CD4-positive, alpha-beta T cell treated with Interleukin-21 for 1 hour (primary cell): ENCODE results near the gene VPS11.
"Not testable (repeated sequence)": the region's sequence is repeated elsewhere in the genome, so short reads cannot be mapped to it uniquely, and the experiment has no call there.

ENCODE experiments used
- DNase-seq: peaks from one replicate; pipeline ENCODE4 v3.0.0-alpha.2; 2020

VPS11 gene

GRCh38 chr11:119039471-119039870 is 28.1 kb upstream of the VPS11 start:
- DNase-seq: not testable (repeated sequence)

- no peak for DNase-seq
These were observed 25.6 kb upstream of the VPS11 start for GRCh38 chr11:119041821-119042514.

DNA sequence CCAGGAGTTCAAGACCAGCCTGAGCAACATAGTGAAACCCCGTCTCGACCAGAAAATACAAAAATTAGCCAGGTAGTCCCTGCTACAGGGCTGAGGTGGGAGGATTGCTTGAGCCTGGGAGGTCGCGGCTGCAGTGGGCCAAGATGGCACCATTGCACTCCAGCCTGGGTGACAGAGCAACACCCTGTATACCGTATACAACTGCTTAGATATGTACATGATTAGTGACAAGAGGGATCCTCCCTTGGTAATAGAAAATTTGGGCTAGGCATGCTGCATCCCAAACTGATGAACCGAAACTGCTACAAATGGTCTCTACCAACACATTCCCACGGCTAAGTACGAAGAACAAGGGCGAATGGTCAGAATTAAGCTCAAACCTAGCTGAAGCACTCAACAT is 24.7 kb upstream of the VPS11 start:
- DNase-seq: no peak

DNA sequence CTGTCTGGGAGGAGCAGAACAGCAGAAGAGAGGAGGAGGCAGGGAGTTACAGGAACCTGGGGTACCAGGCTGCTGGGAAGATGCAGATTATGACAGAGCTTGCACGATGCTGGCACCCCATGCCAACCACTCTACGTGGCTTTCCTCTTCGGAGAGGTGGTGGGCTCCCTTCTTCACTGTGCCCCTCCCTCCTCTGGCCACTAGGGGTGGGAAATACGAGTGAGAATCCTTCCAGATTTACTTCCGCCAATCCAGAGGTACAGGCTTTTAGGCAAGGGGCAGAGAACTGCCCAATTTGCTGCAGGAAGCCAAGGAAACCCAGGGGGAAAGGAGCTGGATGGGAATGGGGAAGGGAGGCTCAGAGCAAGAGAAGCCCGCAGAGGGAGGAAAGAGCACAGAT is 22.9 kb upstream of the VPS11 start:
- DNase-seq: no peak

DNA sequence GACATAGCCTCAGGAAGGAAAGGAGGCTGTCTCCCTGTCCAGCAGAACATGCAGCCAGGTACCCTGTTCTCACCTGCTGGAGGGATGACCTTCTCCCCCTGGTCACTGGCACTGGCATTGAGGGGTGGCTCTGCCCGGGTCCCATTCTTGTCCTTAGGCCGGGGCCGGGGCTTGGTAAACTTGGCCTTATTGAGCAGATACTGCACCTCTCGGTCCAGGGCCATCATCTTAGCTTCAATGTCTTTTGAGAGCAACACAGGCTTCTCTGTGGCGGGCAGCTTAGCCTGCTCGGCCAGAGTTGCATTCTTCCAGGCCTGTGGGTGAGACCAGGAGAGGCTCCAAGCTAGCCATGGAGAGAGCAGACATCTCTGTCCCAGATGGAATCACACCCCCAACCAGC is 21.1 kb upstream of the VPS11 start:
- DNase-seq: no peak

GRCh38 chr11:119047205-119047604 is 20.4 kb upstream of the VPS11 start:
- DNase-seq: no peak

- no peak for DNase-seq
These were observed 19.0 kb upstream of the VPS11 start for GRCh38 chr11:119048644-119049043.

DNA sequence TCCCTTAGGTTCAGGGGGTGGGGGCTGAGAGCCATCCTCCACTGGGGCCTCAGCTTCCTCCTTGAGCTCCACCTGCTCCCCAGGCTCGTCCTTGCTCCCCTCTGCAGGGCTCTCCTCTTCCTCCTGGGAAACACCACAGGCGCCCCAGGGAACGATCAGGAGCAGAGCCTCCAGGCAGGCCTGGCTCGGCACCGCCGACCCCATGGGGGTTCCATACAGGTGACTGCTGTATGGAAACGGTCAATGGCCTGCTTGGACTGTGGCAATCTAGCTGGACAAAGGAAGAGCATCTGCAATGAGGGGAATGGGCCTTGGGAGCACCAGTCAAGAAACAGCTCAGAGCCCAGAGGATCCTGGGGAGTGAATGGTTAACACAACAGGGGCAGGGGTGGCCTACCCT is 18.5 kb upstream of the VPS11 start:
- DNase-seq: no peak

GRCh38 chr11:119051440-119052162 is 16.0 kb upstream of the VPS11 start:
- peak; percentile 41 for DNase-seq

DNA sequence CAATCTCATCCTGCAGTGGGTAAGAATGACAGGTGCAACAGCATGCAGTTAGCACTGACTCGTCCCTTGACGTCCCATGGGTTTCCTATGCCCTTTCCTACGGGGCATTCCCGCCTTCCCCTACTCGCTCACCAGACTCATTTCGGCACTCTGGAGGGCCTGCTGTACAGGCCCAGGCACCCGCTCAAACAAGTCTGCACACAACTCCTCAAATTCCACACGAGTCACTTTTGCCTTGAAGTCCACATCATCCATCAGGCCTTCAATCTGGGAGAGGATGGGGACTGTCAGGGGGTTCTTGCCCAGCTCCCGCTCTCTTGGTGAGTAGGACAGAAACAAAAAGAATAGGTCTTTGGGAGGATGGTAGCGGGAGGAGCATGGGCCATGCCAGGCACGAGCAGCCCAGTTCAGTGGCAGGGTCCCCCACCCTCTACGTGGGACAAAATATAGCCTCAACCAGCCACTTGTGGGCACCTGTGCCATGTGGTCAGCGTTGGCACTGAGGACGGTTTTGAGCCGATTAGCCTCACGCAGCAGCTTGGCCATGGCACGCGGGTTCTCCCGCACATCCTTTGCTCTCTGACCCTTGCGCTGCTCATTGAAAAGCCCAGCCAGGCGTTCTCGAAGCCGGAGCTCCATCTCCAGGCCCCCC is 15.3 kb upstream of the VPS11 start:
- no peak for DNase-seq

DNA sequence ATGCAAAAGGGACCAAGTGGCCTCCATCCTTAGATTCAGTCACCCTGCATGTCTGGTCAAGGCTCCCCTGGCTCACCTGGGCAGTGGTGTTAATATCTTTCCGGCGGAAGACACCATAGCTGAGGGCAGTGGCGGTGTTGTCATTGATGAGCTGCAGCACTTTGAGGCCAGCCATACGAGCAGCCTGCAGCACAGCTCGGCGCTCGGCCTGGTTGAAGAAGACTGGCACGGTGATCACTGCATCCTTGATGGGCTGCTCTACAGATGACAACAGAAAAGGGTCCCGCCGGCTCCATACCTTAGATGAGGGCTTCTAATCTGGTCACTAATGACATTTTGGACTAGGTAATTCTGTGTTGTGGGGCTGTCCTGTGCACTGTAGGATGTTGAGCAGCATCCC is 13.2 kb upstream of the VPS11 start:
- DNase-seq: no peak

DNA sequence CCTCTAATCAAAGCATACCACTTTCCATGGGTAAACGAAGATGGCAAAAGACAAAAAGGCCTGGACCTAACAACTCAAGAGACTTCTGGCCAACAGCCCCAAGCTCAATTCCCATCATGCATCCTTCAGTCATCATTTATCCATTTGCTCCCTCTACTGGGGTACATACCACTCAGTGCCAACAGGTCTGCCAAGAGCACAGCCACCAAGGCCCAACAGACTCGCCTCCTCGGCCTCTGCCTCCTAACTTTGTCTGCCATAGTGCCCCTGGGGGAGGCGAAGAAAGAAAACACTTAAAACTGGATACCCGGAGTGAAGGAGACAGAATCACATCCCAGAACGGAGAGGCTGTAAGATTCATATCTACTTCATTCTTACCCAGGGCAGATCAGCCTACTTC is 11.7 kb upstream of the VPS11 start:
- peak; percentile 15 for DNase-seq

DNA sequence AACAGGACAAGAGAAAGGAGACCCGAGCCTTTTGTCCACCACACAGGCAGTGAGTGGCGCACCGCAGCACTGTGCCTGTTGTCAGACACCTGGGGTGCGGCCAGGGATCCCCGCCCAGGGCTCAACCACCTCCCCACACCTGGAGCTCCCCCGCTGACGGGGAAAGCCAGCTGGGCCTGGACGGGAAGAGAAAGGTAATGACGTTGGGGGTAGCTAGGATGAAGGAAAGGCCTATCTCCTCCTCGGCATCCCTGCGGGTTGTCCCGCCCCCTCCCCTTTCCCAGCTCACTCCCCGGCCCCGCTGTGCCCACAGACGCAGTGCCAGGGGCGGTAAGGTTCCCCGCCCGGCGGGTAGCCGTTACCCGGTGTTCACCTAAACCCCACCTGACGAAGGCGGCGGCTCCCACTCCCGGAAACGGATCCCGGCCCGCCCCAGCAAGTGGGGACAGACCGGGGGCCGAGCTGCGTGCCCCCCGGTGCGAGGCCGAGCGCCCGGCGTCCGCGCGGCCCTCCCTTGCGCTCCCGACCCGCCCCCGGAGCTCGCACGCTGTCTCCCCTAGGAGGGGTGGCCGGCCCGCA is 11.1 kb upstream of the VPS11 start:
- DNase-seq: peak; percentile 71

- DNase-seq: peak; percentile 98
These were observed 10.4 kb upstream of the VPS11 start, which contains the start of gene HYOU1 for GRCh38 chr11:119057000-119057769. Gene HYOU1, minus strand, starts transcription at chr11:119057205. Its CDS starts 1,045 bp downstream, at chr11:119056160.

- not testable (repeated sequence) for DNase-seq
These were observed 8.5 kb upstream of the VPS11 start for GRCh38 chr11:119059128-119059527.

DNA sequence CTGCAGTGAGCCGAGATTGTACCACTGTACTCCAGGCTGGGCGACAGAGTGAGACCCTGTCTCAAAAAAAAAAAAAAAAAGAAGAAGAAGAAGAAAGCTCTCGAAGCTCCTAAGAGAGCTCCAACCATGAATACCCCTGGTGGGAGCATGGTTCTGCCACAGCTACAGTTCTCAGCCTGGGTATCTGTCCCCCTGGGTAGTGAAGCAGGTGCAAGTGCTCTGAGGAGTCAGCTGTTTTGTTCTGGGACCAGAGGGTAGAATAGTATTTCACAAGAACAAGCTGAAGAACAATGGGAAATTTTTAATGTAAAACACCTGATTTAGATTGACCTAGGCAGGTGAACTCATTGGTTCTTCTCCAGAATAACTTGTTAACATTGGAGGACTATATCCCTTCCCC is 6.4 kb upstream of the VPS11 start:
- DNase-seq: no peak

GRCh38 chr11:119062779-119063178 is 4.8 kb upstream of the VPS11 start:
- DNase-seq: no peak

GRCh38 chr11:119065369-119065768 is 2.2 kb upstream of the VPS11 start:
- DNase-seq: peak; percentile 68

DNA sequence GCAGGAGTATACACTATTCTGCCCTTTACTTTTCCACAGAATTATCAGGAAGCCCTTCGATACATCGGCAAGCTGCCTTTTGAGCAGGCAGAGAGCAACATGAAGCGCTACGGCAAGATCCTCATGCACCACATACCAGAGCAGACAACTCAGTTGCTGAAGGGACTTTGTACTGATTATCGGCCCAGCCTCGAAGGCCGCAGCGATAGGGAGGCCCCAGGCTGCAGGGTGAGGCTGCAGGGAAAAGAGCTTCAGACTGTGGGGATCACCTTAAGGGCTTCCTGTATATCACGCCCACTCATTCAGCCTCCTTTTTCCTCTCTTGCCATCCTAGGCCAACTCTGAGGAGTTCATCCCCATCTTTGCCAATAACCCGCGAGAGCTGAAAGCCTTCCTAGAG is 10.2 kb downstream of the VPS11 start:
- no peak for DNase-seq

- DNase-seq: no peak
These were observed 11.2 kb downstream of the VPS11 start for GRCh38 chr11:119078675-119079420.

GRCh38 chr11:119081682-119082260 is 14.2 kb downstream of the VPS11 start:
- no peak for DNase-seq
